ENCODE results near the gene IMP4.

DNA sequence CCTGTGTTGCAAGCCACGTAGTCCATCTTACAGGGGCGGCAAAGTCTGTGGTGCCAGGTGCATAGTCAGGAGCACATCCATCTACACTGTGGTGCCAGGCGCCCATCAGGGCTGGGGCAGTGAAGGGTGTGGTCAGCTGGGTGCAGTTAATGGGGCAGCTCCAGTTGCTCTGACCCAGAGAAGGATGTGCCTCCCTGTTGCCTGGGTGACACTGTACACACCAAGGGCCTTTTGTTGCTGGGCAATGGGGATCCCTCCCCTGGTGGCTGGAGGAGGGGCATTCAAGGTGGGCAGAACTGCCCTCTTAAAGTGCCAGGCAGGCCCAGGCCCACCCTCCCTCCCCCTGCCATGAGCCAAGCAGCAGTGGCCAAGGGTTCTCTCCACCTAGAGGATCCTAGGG lies 28.3 kb upstream of the IMP4 start:
- TF ChIP-seq, protein P1, sequence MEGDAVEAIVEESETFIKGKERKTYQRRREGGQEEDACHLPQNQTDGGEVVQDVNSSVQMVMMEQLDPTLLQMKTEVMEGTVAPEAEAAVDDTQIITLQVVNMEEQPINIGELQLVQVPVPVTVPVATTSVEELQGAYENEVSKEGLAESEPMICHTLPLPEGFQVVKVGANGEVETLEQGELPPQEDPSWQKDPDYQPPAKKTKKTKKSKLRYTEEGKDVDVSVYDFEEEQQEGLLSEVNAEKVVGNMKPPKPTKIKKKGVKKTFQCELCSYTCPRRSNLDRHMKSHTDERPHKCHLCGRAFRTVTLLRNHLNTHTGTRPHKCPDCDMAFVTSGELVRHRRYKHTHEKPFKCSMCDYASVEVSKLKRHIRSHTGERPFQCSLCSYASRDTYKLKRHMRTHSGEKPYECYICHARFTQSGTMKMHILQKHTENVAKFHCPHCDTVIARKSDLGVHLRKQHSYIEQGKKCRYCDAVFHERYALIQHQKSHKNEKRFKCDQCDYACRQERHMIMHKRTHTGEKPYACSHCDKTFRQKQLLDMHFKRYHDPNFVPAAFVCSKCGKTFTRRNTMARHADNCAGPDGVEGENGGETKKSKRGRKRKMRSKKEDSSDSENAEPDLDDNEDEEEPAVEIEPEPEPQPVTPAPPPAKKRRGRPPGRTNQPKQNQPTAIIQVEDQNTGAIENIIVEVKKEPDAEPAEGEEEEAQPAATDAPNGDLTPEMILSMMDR (IDR thresholded peaks at IDR 0.05; ENCODE audit: control extremely low read depth in 1 of 3, insufficient read depth in 1 of 3, low read depth in 1 of 3, low read length in 3 of 3), result no peak
- TF ChIP-seq YY1 (IDR thresholded peaks at IDR 0.05; ENCODE audit: low read depth, low read length) (no peak), RAD21 (IDR thresholded peaks at IDR 0.05 in 1 of 2, conservative IDR thresholded peaks at IDR 0.05 in 1 of 2; ENCODE audit: low read depth in 2 of 2, low read length in 2 of 2) (no peak), CBX5 (IDR thresholded peaks at IDR 0.05; ENCODE audit: low read depth, low read length) (no peak), POLR2A (IDR thresholded peaks at IDR 0.05; ENCODE audit: control extremely low read depth in 1 of 2, low read depth in 2 of 2, low read length in 2 of 2) (no peak), SRF (IDR thresholded peaks at IDR 0.05; ENCODE audit: low read depth, low read length) (no peak), FOSL1 (IDR thresholded peaks at IDR 0.05; ENCODE audit: insufficient read depth, low read depth, low read length) (no peak)
- TF ChIP-seq, protein P2, sequence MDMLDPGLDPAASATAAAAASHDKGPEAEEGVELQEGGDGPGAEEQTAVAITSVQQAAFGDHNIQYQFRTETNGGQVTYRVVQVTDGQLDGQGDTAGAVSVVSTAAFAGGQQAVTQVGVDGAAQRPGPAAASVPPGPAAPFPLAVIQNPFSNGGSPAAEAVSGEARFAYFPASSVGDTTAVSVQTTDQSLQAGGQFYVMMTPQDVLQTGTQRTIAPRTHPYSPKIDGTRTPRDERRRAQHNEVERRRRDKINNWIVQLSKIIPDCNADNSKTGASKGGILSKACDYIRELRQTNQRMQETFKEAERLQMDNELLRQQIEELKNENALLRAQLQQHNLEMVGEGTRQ (IDR thresholded peaks at IDR 0.05; ENCODE audit: low read length), result no peak

Measured in H1 (cell line).